GM23248 (cell line): ENCODE measurements around the gene EGLN1.

Experiments
- EZH2 ChIP-seq: fragments of 200-600 bp; sonication (generic); IDR thresholded peaks from 2 replicates; pipeline ENCODE4 v1.6.1; 2018; ENCODE audit warnings: antibody characterized with exemption, mild to moderate bottlenecking; ENCODE audit not compliant: insufficient read depth, poor library complexity, severe bottlenecking
- EZH2phosphoT487 ChIP-seq: fragments of 200-600 bp; sonication (generic); IDR thresholded peaks from 2 replicates; pipeline ENCODE4 v1.6.1; 2018; ENCODE audit warnings: antibody characterized with exemption, moderate library complexity, mild to moderate bottlenecking, low read depth; ENCODE audit not compliant: insufficient read depth

DNA sequence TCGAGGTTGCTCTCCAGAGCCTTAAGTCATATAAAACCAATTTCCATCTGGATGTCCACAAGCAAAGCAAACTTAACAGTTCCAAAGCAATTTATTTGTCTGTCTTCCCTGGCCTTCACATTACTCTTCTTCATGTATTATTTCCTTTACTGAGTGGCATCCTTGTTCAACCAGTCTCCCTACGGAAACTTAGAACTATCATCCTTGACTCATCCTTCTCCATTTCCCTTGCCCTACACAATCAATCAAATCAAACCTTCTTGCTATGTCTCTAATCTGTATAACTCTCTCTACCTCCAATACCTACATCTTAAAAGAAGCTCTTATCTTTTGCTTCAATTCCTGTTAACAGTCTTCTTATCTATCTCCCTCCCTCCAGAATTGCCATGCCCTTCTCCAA, 25.4 kb downstream of the EGLN1 start:
- no peak for TF ChIP-seq EZH2phosphoT487
- TF ChIP-seq EZH2 = no peak
